WTC11 (cell line): Measurements from ENCODE around the gene ARL5A. TPM values are rescaled to one million over a fixed set of nuclear protein-coding genes. Genes with fewer than 3 reads are reported as not detected.

Experiments used
- ATAC-seq: fragments of 200-7000 bp; cut with Tn5 transposase; 2 replicates; pipeline ENCODE4 v1.10.0; 2021; ENCODE audit warnings: mild to moderate bottlenecking, moderate library complexity
- CTCF ChIA-PET: fragments of 300-600 bp; sonication (Branson Sonifier 250); formaldehyde crosslinking; loops from one replicate; lab custom pipeline; 2021; ENCODE audit warnings: antibody characterized with exemption; lab: Charles Lee
- POLR2A ChIA-PET: fragments of 350-600 bp; sonication (Branson Sonifier 250); formaldehyde crosslinking; loops from one replicate; lab custom pipeline; 2021; ENCODE audit warnings: antibody characterized with exemption; lab: Charles Lee
- DNase-seq: peaks from one replicate; pipeline ENCODE4 v3.0.0; 2021; ENCODE audit warnings: low spot score
- H3K27ac Mint-ChIP-seq: 2 replicates; pipeline ENCODE4 v1.8.0; 2021; ENCODE audit warnings: mixed read lengths
- H3K27me3 Mint-ChIP-seq: 2 replicates; pipeline ENCODE4 v1.8.0; 2021; ENCODE audit warnings: low read depth, mild to moderate bottlenecking, moderate library complexity, mixed read lengths
- H3K36me3 Mint-ChIP-seq: 2 replicates; pipeline ENCODE4 v1.8.0; 2021; ENCODE audit warnings: mixed read lengths
- H3K4me1 Mint-ChIP-seq: 2 replicates; pipeline ENCODE4 v1.8.0; 2022; ENCODE audit warnings: mixed read lengths
- H3K4me3 Mint-ChIP-seq: 2 replicates; pipeline ENCODE4 v1.8.0; 2021; ENCODE audit warnings: mild to moderate bottlenecking, moderate library complexity, mixed read lengths
- H3K9me3 Mint-ChIP-seq: 2 replicates; pipeline ENCODE4 v1.8.0; 2021; ENCODE audit warnings: mixed read lengths
- AFF4 ChIP-seq: sonication (generic); formaldehyde crosslinking; IDR thresholded peaks from 2 replicates; pipeline ENCODE4 v1.8.1; 2023; ENCODE audit warnings: mild to moderate bottlenecking, missing genetic modification reagents, borderline replicate concordance
- E2F1 ChIP-seq: sonication (generic); formaldehyde crosslinking; IDR thresholded peaks from 2 replicates; pipeline ENCODE4 v1.8.0; 2022; ENCODE audit warnings: mild to moderate bottlenecking, missing genetic modification reagents
- E2F4 ChIP-seq: sonication (generic); formaldehyde crosslinking; IDR thresholded peaks from 2 replicates; pipeline ENCODE4 v1.8.1; 2022; ENCODE audit warnings: low read depth, mild to moderate bottlenecking, moderate library complexity, missing genetic modification reagents, borderline replicate concordance
- ESRRA ChIP-seq: sonication (generic); formaldehyde crosslinking; IDR thresholded peaks from 2 replicates; pipeline ENCODE4 v1.8.1; 2022; ENCODE audit warnings: mild to moderate bottlenecking, missing genetic modification reagents, borderline replicate concordance
- FOXK1 ChIP-seq: sonication (generic); formaldehyde crosslinking; IDR thresholded peaks from 2 replicates; pipeline ENCODE4 v1.8.0; 2022; ENCODE audit warnings: mild to moderate bottlenecking, moderate library complexity, missing genetic modification reagents
- FOXP1 ChIP-seq: sonication (generic); formaldehyde crosslinking; IDR thresholded peaks from 2 replicates; pipeline ENCODE4 v1.8.0; 2022; ENCODE audit warnings: missing genetic modification reagents, mild to moderate bottlenecking, moderate library complexity, borderline replicate concordance
- IRF2 ChIP-seq: sonication (generic); formaldehyde crosslinking; IDR thresholded peaks from 2 replicates; pipeline ENCODE4 v1.8.0; 2022; ENCODE audit warnings: low read depth, missing genetic modification reagents, borderline replicate concordance
- KAT7 ChIP-seq: sonication (generic); formaldehyde crosslinking; IDR thresholded peaks from 2 replicates; pipeline ENCODE4 v1.8.1; 2023; ENCODE audit warnings: missing genetic modification reagents, mild to moderate bottlenecking, borderline replicate concordance
- MXD4 ChIP-seq: fragments of 250-450 bp; sonication (Bioruptor Pico); IDR thresholded peaks from 2 replicates; pipeline ENCODE4 v1.8.0; 2021; ENCODE audit warnings: mild to moderate bottlenecking, moderate library complexity, borderline replicate concordance
- NR2C2 ChIP-seq: sonication (generic); formaldehyde crosslinking; IDR thresholded peaks from 2 replicates; pipeline ENCODE4 v1.8.0; 2022; ENCODE audit warnings: mild to moderate bottlenecking, missing genetic modification reagents
- PRDM15 ChIP-seq: sonication (generic); formaldehyde crosslinking; IDR thresholded peaks from 2 replicates; pipeline ENCODE4 v1.8.0; 2022; ENCODE audit warnings: missing genetic modification reagents
- PRRX2 ChIP-seq: fragments of 250-450 bp; sonication (Bioruptor Pico); IDR thresholded peaks from 2 replicates; pipeline ENCODE4 v1.8.0; 2021; ENCODE audit warnings: mild to moderate bottlenecking
- SMAD3 ChIP-seq: sonication (generic); formaldehyde crosslinking; IDR thresholded peaks from 2 replicates; pipeline ENCODE4 v1.8.0; 2022; ENCODE audit warnings: missing genetic modification reagents, mild to moderate bottlenecking, borderline replicate concordance
- SMAD4 ChIP-seq: sonication (generic); formaldehyde crosslinking; IDR thresholded peaks from 2 replicates; pipeline ENCODE4 v1.8.0; 2022; ENCODE audit warnings: mild to moderate bottlenecking, missing genetic modification reagents
- SOX15 ChIP-seq: fragments of 250-450 bp; sonication (Bioruptor Pico); IDR thresholded peaks from 2 replicates; pipeline ENCODE4 v1.9.0; 2021; ENCODE audit warnings: mild to moderate bottlenecking
- TCF7 ChIP-seq: sonication (generic); formaldehyde crosslinking; IDR thresholded peaks from 2 replicates; pipeline ENCODE4 v1.8.0; 2022; ENCODE audit warnings: mild to moderate bottlenecking, low read depth, missing genetic modification reagents, moderate library complexity
- USF2 ChIP-seq: sonication (generic); formaldehyde crosslinking; IDR thresholded peaks from 2 replicates; pipeline ENCODE4 v1.8.1; 2023; ENCODE audit warnings: mild to moderate bottlenecking, missing genetic modification reagents, moderate library complexity
- ZBTB21 ChIP-seq: sonication (generic); formaldehyde crosslinking; IDR thresholded peaks from 2 replicates; pipeline ENCODE4 v1.8.1; 2023; ENCODE audit warnings: mild to moderate bottlenecking, missing genetic modification reagents, borderline replicate concordance
- ZNF317 ChIP-seq: sonication (generic); formaldehyde crosslinking; IDR thresholded peaks from 2 replicates; pipeline ENCODE4 v1.8.1; 2023; ENCODE audit warnings: low read depth, mild to moderate bottlenecking, moderate library complexity, missing genetic modification reagents, borderline replicate concordance
- ZNF416 ChIP-seq: fragments of 250-450 bp; sonication (Bioruptor Pico); IDR thresholded peaks from 2 replicates; pipeline ENCODE4 v1.9.0; 2021; ENCODE audit warnings: mild to moderate bottlenecking, inconsistent platforms
- ZNF425 ChIP-seq: fragments of 250-450 bp; sonication (Bioruptor Pico); conservative IDR thresholded peaks from 2 replicates; pipeline ENCODE4 v1.9.0; 2021; ENCODE audit warnings: mild to moderate bottlenecking
- total RNA-seq: library from RNA; stranded (reverse); gene quantifications from 3 replicates; pipeline ENCODE4 v1.2.3, GENCODE V29; 2021

Gene ARL5A
- total RNA-seq, 1 experiment from 2014 or later = 82.7 TPM

- no peak overlapping the region for H3K27ac Mint-ChIP-seq
- H3K4me3 Mint-ChIP-seq = no peak overlapping the region
- no peak for TF ChIP-seq KAT7 (CRISPR knock-in tag)
- no peak for TF ChIP-seq SMAD4 (CRISPR knock-in tag)
- TF ChIP-seq USF2 (CRISPR knock-in tag) = no peak
- TF ChIP-seq SMAD3 (CRISPR knock-in tag) = no peak
- no peak for TF ChIP-seq ZNF416 (CRISPR knock-in tag)
- no peak for TF ChIP-seq FOXK1 (CRISPR knock-in tag)
- TF ChIP-seq MXD4 = no peak
- TF ChIP-seq ESRRA (CRISPR knock-in tag) = no peak
- no peak for TF ChIP-seq PRRX2 (CRISPR knock-in tag)
- TF ChIP-seq TCF7 (CRISPR knock-in tag) = no peak
- TF ChIP-seq SOX15 (CRISPR knock-in tag) = no peak
- TF ChIP-seq E2F1 (CRISPR knock-in tag) = no peak
- no peak for TF ChIP-seq FOXP1 (CRISPR knock-in tag)
- TF ChIP-seq ZNF425 (CRISPR knock-in tag) = no peak
- no peak for TF ChIP-seq ZNF317 (CRISPR knock-in tag)
- TF ChIP-seq NR2C2 (CRISPR knock-in tag) = no peak
- TF ChIP-seq PRDM15 (CRISPR knock-in tag) = no peak
- no peak for TF ChIP-seq IRF2 (CRISPR knock-in tag)
- peaks cover 11% of the 10 kb centered on the region for H3K9me3 Mint-ChIP-seq
- ATAC-seq (no peak), DNase-seq (no peak)
- 0 out of 2 replicates have a peak, but pooled peaks cover 3% of the 10 kb centered on the region for H3K4me1 Mint-ChIP-seq
- CTCF ChIA-PET = no interaction called here
- H3K36me3 Mint-ChIP-seq = peaks cover 43% of the 10 kb centered on the region
- POLR2A ChIA-PET = no interaction called here
- H3K27me3 Mint-ChIP-seq = no peaks in the 10 kb centered on the region
Observed at GRCh38 chr2:151780938-151781337, 47.3 kb downstream of the ARL5A start.

- Mint-ChIP-seq H3K36me3 (peaks cover 42% of the 10 kb centered on the region), H3K4me1 (0 out of 2 replicates have a peak, but pooled peaks cover 3% of the 10 kb centered on the region), H3K27ac (no peak overlapping the region), H3K9me3 (peaks cover 11% of the 10 kb centered on the region), H3K27me3 (no peaks in the 10 kb centered on the region), H3K4me3 (no peak overlapping the region)
- ATAC-seq (no peak), DNase-seq (no peak)
- ChIA-PET POLR2A (no interaction called here), CTCF (interaction anchor here (1.1 to 1.5 kb wide), 3 partner anchors 10 to 41 kb away, joined by 3 to 5 read pairs (median 3); no protein-coding TSS in a partner anchor)
- TF ChIP-seq AFF4 = no peak
- no peak for TF ChIP-seq ZBTB21
- TF ChIP-seq E2F4 = no peak
Observed at GRCh38 chr2:151777935-151778334, 50.3 kb downstream of the ARL5A start.
